ENCODE measurements around the gene DCAF17.

GRCh38 chr2:171390941-171391516 lies 43.0 kb upstream of the DCAF17 start:
- TF ChIP-seq CTCF (IDR thresholded peaks at IDR 0.05 in 8 of 11, conservative IDR thresholded peaks at IDR 0.05 in 3 of 11) = no peak
- no peak for TF ChIP-seq POLR2A (IDR thresholded peaks at IDR 0.05)
- TF ChIP-seq POLR2AphosphoS5 (IDR thresholded peaks at IDR 0.05) = no peak

Measured in spleen (tissue), 7 donors.